Measurements from ENCODE around the gene DCPS.
"Not testable (repeated sequence)": the region's sequence is repeated elsewhere in the genome, so short reads cannot be mapped to it uniquely, and the experiment has no call there.

The DCPS gene

GRCh38 chr11:126293726-126294125, 10.1 kb upstream of the DCPS start:
- DNase-seq = no peak

GRCh38 chr11:126297004-126297403, 6.9 kb upstream of the DCPS start:
- no peak for DNase-seq

GRCh38 chr11:126304457-126305075, 706 bp downstream of the DCPS start:
- DNase-seq = no peak

GRCh38 chr11:126305699-126306098, 1.8 kb downstream of the DCPS start:
- DNase-seq = no peak

- DNase-seq = no peak
Observed at GRCh38 chr11:126307706-126308105, 3.8 kb downstream of the DCPS start.

GRCh38 chr11:126308271-126308671, 4.4 kb downstream of the DCPS start:
- DNase-seq = no peak

- not testable (repeated sequence) for DNase-seq
Observed at GRCh38 chr11:126308771-126309170, 4.9 kb downstream of the DCPS start.

GRCh38 chr11:126310200-126310991, 6.5 kb downstream of the DCPS start:
- DNase-seq = peak; percentile 65

- no peak for DNase-seq
Observed at GRCh38 chr11:126310992-126311310, 7.1 kb downstream of the DCPS start.

GRCh38 chr11:126311401-126312291, 7.8 kb downstream of the DCPS start:
- DNase-seq = no peak

- DNase-seq = no peak
Observed at GRCh38 chr11:126312961-126313360, 9.1 kb downstream of the DCPS start.

GRCh38 chr11:126313826-126314225, 10.0 kb downstream of the DCPS start:
- no peak for DNase-seq

- DNase-seq = no peak
Observed at GRCh38 chr11:126317432-126317755, 13.5 kb downstream of the DCPS start.

- peak; percentile 33 for DNase-seq
Observed at GRCh38 chr11:126317756-126318573, 14.1 kb downstream of the DCPS start.

- peak; percentile 17 for DNase-seq
Observed at GRCh38 chr11:126318574-126319373, 14.9 kb downstream of the DCPS start.

- DNase-seq = no peak
Observed at GRCh38 chr11:126319374-126319740, 15.5 kb downstream of the DCPS start.

- DNase-seq = no peak
Observed at GRCh38 chr11:126322996-126323395, 19.1 kb downstream of the DCPS start.

- no peak for DNase-seq
Observed at GRCh38 chr11:126327281-126328000, 23.6 kb downstream of the DCPS start.

GRCh38 chr11:126328001-126328390, 24.1 kb downstream of the DCPS start:
- no peak for DNase-seq

GRCh38 chr11:126328444-126328843, 24.6 kb downstream of the DCPS start:
- DNase-seq = no peak

- no peak for DNase-seq
Observed at GRCh38 chr11:126328938-126329643, 25.2 kb downstream of the DCPS start.
